GM12878 (cell line): ENCODE measurements around the gene NCAPH2. TPM values are rescaled to one million over a fixed set of nuclear protein-coding genes. Genes with fewer than 3 reads are reported as not detected.
A peak's percentile ranks its signal among the peaks of the same experiment; 100 is the strongest.

Experiments used
- ATAC-seq: fragments of 200-7000 bp; cut with Tn5 transposase; 3 replicates; pipeline ENCODE4 v1.9.1; 2020; ENCODE audit warnings: mild to moderate bottlenecking, moderate library complexity
- BruUV-seq: library from RNA; stranded (reverse); fragments of 400-500 nt; replicated peaks from 2 replicates; lab custom pipeline; 2021; lab: Mats Ljungman, UMichigan
- CTCF ChIA-PET: fragments of 300-600 bp; sonication (Branson Sonifier 250); formaldehyde crosslinking; extraction: SDS; loops from one replicate; lab custom pipeline; 2021; ENCODE audit warnings: inconsistent platforms; lab: Yijun Ruan, JAX
- POLR2A ChIA-PET: fragments of 350-600 bp; formaldehyde crosslinking; extraction: SDS; loops from one replicate; lab custom pipeline; 2021; ENCODE audit warnings: inconsistent platforms; lab: Charles Lee
- RAD21 ChIA-PET: fragments of 300-600 bp; sonication (Branson Sonifier 250); formaldehyde crosslinking; loops from one replicate; lab custom pipeline; 2023; ENCODE audit warnings: antibody characterized with exemption; ENCODE audit not compliant: unreplicated experiment; lab: Charles Lee
- SMC1A ChIA-PET: fragments of 300-600 bp; sonication (Branson Sonifier 250); formaldehyde crosslinking; loops from one replicate; lab custom pipeline; 2023; ENCODE audit not compliant: unreplicated experiment, uncharacterized antibody; lab: Charles Lee
- DNase-seq: peaks from one replicate; pipeline ENCODE4 v3.0.0-alpha.2; 2011; ENCODE audit warnings: low read depth, low spot score
- FAIRE-seq: peaks from 3 replicates; lab custom pipeline; 2011; peaks lifted over from hg19 to GRCh38; lab: Jason Lieb, UNC
- H2AFZ ChIP-seq: 2 replicates; pipeline ENCODE4 v1.6.0; 2011; ENCODE audit warnings: low read depth, low read length, control low read depth; ENCODE audit not compliant: control insufficient read depth
- H3K27ac ChIP-seq: 2 replicates; pipeline ENCODE4 v1.5.1; 2011; ENCODE audit warnings: control low read depth; ENCODE audit not compliant: control insufficient read depth, insufficient read depth
- H3K27me3 ChIP-seq, 2 experiments: replicated peaks in 1 of 2; 2 replicates each; pipeline versions ENCODE4 v1.6.0 to v1.6.1; 2011; ENCODE audit warnings: low read length in 1 of 2; ENCODE audit not compliant: control insufficient read depth in 2 of 2, insufficient read depth in 2 of 2
- H3K36me3 ChIP-seq, 2 experiments: 2 replicates each; pipeline ENCODE4 v1.5.1; 2011; ENCODE audit warnings: low read length in 1 of 2; ENCODE audit not compliant: control insufficient read depth in 2 of 2, insufficient read depth in 2 of 2
- H3K4me1 ChIP-seq: 2 replicates; pipeline ENCODE4 v1.6.1; 2011; ENCODE audit warnings: mild to moderate bottlenecking, low read length, moderate library complexity, mixed read lengths; ENCODE audit not compliant: control insufficient read depth, insufficient read depth
- H3K4me2 ChIP-seq: 2 replicates; pipeline ENCODE4 v1.6.0; 2011; ENCODE audit warnings: control low read depth; ENCODE audit not compliant: control insufficient read depth, insufficient read depth
- H3K4me3 ChIP-seq: fragments of 200-600 bp; sonication (generic); 2 replicates; pipeline ENCODE4 v1.5.1; 2016
- H3K79me2 ChIP-seq: 2 replicates; pipeline ENCODE4 v1.6.0; 2011; ENCODE audit warnings: low read length; ENCODE audit not compliant: control insufficient read depth, insufficient read depth
- H3K9ac ChIP-seq: 2 replicates; pipeline ENCODE4 v1.8.0; 2011; ENCODE audit warnings: low read length, control low read depth, mixed read lengths; ENCODE audit not compliant: control insufficient read depth, insufficient read depth
- H3K9me3 ChIP-seq: replicated peaks from 3 replicates; pipeline ENCODE4 v1.5.1; 2011; ENCODE audit warnings: mild to moderate bottlenecking, low read length; ENCODE audit not compliant: control insufficient read depth, insufficient read depth
- H4K20me1 ChIP-seq: 2 replicates; pipeline ENCODE4 v1.6.0; 2011; ENCODE audit not compliant: control insufficient read depth, insufficient read depth
- ATF3 ChIP-seq: IDR thresholded peaks from 2 replicates; pipeline ENCODE4 v1.6.1; 2011; ENCODE audit warnings: low read depth, mild to moderate bottlenecking, low read length, moderate library complexity, borderline replicate concordance; ENCODE audit errors: extremely low read depth
- BHLHE40 ChIP-seq, 2 experiments: fragments of 450-650 bp in 1 of 2; IDR thresholded peaks; 2 replicates each; pipeline ENCODE4 v1.6.1; 2011 to 2017; ENCODE audit warnings: low read depth in 2 of 2, borderline replicate concordance in 1 of 2, improper control_type of control experiment in 1 of 2, low read length in 1 of 2, mild to moderate bottlenecking in 1 of 2
- EGR1 ChIP-seq, 2 experiments: IDR thresholded peaks; 1 replicate in 1 of 2; 2 replicates in 1 of 2; pipeline ENCODE4 v1.6.1; 2011 to 2012; ENCODE audit warnings: low read depth in 2 of 2, low read length in 2 of 2, borderline replicate concordance in 1 of 2, mild to moderate bottlenecking in 1 of 2, moderate library complexity in 1 of 2
- ESRRA ChIP-seq: IDR thresholded peaks from 2 replicates; pipeline ENCODE4 v1.6.1; 2012; ENCODE audit warnings: mild to moderate bottlenecking, low read length, improper control_type of control experiment
- EZH2 ChIP-seq: IDR thresholded peaks from 2 replicates; pipeline ENCODE4 v1.6.1; 2012; ENCODE audit warnings: low read depth, mild to moderate bottlenecking, control low read depth, inconsistent platforms, low read length, borderline replicate concordance; ENCODE audit not compliant: control insufficient read depth
- GABPA ChIP-seq: IDR thresholded peaks from 2 replicates; pipeline ENCODE4 v1.6.1; 2014; ENCODE audit warnings: antibody characterized with exemption, low read depth, mild to moderate bottlenecking, inconsistent platforms
- PAX5 ChIP-seq: IDR thresholded peaks from 2 replicates; pipeline ENCODE4 v1.6.1; 2011; ENCODE audit warnings: low read depth, low read length, borderline replicate concordance
- SPI1 ChIP-seq: IDR thresholded peaks from 2 replicates; pipeline ENCODE4 v1.6.1; 2011; ENCODE audit warnings: low read depth, mild to moderate bottlenecking, low read length, moderate library complexity, borderline replicate concordance; ENCODE audit not compliant: insufficient read depth
- SUZ12 ChIP-seq: fragments of 200-600 bp; sonication (generic); IDR thresholded peaks from one replicate; pipeline ENCODE4 v1.6.1; 2018; ENCODE audit warnings: antibody characterized with exemption, mild to moderate bottlenecking; ENCODE audit not compliant: unreplicated experiment
- YBX1 ChIP-seq: fragments of 450-650 bp; IDR thresholded peaks from 2 replicates; pipeline ENCODE4 v1.6.1; 2016; ENCODE audit warnings: antibody characterized with exemption
- ZZZ3 ChIP-seq: IDR thresholded peaks from 2 replicates; pipeline ENCODE4 v1.6.1; 2011; ENCODE audit warnings: low read depth; ENCODE audit not compliant: control insufficient read depth, insufficient read length
- WGBS: methylation state at CpG from one replicate; pipeline ENCODE4 v1.1.6; 2016; ENCODE audit warnings: low lambda C conversion rate; ENCODE audit not compliant: insufficient replicate concordance, insufficient coverage; ENCODE audit errors: missing lambda C conversion rate; 5-methylcytosine and 5-hydroxymethylcytosine counted together
- in situ Hi-C: fragments of 300-500 bp; cut with MboI; formaldehyde crosslinking; loops from 9 replicates; pipeline ENCODE4 v1.14.3; 2018; ENCODE audit warnings: mixed read lengths
- intact Hi-C: fragments of 100-400 bp; cut with micrococcal nuclease; formaldehyde crosslinking; loops from one replicate; pipeline ENCODE4 v1.14.2; 2022; ENCODE audit not compliant: unreplicated experiment
- polyA plus RNA-seq, 11 experiments: library from polyadenylated mRNA; depleted of rRNA in 4 of 11; unstranded in 6 of 11; stranded (reverse) in 5 of 11; fragments of >200 nt; fragmentation: Nextera tagmentation in 4 of 11; fragmentation: Illumina TruSeq in 1 of 11; extraction: Ambion mirVana in 4 of 11; extraction: Trizol in 1 of 11; gene quantifications; 1 replicate in 1 of 11; 2 replicates in 10 of 11; pipeline versions ENCODE4 v1.2.1 to v1.2.3, GENCODE V29; 2011 to 2016; ENCODE audit warnings: inconsistent platforms in 2 of 11, missing spikeins in 2 of 11, low read depth in 1 of 11
- total RNA-seq, 4 experiments: library from RNA; depleted of rRNA in 3 of 4; stranded (reverse); fragments of >200 nt in 3 of 4; fragmentation: Illumina TruSeq in 1 of 4; extraction: Trizol in 1 of 4; gene quantifications; 2 replicates each; pipeline versions ENCODE4 v1.2.1 to v1.2.3, GENCODE V29; 2013 to 2021
- TF ChIP-seq, protein P1 (sequence below): IDR thresholded peaks from 2 replicates; pipeline ENCODE4 v1.6.1; 2012; ENCODE audit warnings: mild to moderate bottlenecking, low read depth, low read length

Gene NCAPH2
- total and polyA plus RNA-seq, 10 of the 15 experiments (the other 5 are each of a cell fraction or from before 2014, with no cell fraction given): 5.0 to 110 (median 59.9) TPM

DNA sequence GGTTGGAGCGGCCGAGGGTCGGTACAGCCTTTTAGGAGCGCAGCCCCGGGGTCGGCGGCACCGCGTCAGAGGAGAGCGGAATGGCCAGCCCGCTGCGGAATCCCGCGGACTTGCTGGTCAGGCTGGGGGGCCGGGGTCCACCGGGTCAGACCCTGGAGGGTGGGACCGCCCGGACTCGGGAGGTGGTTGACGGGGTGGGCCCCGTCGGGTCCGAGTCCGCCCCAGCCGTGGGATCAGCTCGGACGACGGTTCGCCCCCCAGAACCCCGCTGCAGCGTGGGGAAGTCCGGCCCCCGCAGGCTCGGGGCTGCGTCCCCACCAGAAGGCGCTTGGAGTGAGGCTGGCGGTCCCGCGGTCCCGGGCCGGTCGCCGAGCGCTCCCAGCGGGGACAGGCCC, 27.0 kb upstream of the NCAPH2 start:
- Histone ChIP-seq H3K27me3 (peaks cover 0 to 3% of the 10 kb centered on the region in 2 experiments; a peak in 2 of 4 replicates), H3K36me3 (no peaks in the 10 kb centered on the region)
- ChIA-PET POLR2A (interaction anchor here (1.9 kb wide), 1 partner anchor 12 kb away, joined by 7 read pairs; no protein-coding TSS in a partner anchor), CTCF (no interaction called here)
- BruUV-seq: no TSS peak
- FAIRE-seq: no peak
- WGBS: 14% methylated on average over 39 of the region's 45 CpGs
- TF ChIP-seq ZZZ3 (no peak), SUZ12 (peak; percentile 24)
- TF ChIP-seq, all 136 proteins: peak for 1
- DNase-seq (no peak), ATAC-seq (no peak)
- Histone ChIP-seq H3K9ac (no peak overlapping the region), H3K4me2 (peak overlapping the region; percentile 59; the same call in 1 of the 2 replicates), H3K27ac (no peak overlapping the region), H2AFZ (peak overlapping the region; percentile 65), H3K4me1 (no peaks in the 10 kb centered on the region), H3K9me3 (no peaks in the 10 kb centered on the region), H3K4me3 (peak overlapping the region; percentile 55; the same call in 1 of the 2 replicates), H3K79me2 (no peaks in the 10 kb centered on the region), H4K20me1 (no peaks in the 10 kb centered on the region)
- RAD21 ChIA-PET: no interaction called here
- in situ Hi-C loops (no loop called here), intact Hi-C loops (no loop called here)
- SMC1A ChIA-PET: no interaction called here

DNA sequence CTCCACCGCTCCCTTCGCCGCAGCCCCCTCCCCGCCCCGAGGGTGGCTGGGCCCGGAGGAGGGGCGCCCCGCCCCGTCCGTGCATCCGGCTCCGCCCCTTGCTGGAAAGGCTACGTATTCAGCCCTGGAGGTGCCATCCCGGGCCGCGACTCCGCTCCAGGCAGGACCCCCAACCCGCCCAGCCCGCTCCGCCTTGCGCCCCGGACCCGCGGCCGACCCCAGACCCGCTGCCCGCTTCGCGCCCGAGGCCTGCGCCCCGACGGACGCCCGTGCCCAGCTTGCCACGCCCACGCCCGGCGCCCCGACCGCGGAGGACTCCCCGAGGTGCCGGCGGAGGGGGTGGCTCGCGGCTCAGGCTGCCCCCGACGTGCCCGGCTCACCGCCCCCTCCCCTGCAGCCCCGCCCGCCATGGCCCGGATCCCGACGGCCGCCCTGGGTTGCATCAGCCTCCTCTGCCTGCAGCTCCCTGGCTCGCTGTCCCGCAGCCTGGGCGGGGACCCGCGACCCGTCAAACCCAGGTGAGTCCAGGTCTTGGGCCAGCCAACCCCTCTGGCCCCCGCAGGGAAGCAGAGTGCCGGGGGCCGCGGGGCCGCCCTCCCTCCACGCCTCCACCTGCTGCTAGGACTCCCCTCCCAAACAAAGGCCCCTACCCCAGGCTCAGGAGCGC, 26.5 kb upstream of the NCAPH2 start, which contains the start of gene ADM2:
ADM2 (plus strand) TSS at position 104 of the 667 bp plus-strand sequence; CDS start at position 409, 305 bp downstream.
- Histone ChIP-seq H3K9ac (no peak within 1 kb of the TSS), H3K4me3 (peak within 1 kb of the TSS; percentile 55), H3K36me3 (no peaks in the 10 kb centered on the region), H3K9me3 (no peaks in the 10 kb centered on the region), H4K20me1 (no peaks in the 10 kb centered on the region), H3K27me3 (peaks cover 0 to 3% of the 10 kb centered on the region in 2 experiments; a peak in 2 of 4 replicates), H3K4me1 (no peaks in the 10 kb centered on the region), H2AFZ (peak within 1 kb of the TSS; percentile 65), H3K4me2 (peak within 1 kb of the TSS; percentile 59), H3K27ac (no peak within 1 kb of the TSS), H3K79me2 (no peaks in the 10 kb centered on the region)
- RAD21 ChIA-PET: no interaction called here
- SMC1A ChIA-PET: no interaction called here
- intact Hi-C loops: no loop called here
- POLR2A ChIA-PET: no interaction called here
- no TSS peak for BruUV-seq
- in situ Hi-C loops: no loop called here
- ATAC-seq: peak; percentile 59
- 6% methylated on average over 45 of the region's 70 CpGs for WGBS
- FAIRE-seq: no peak
- CTCF ChIA-PET: no interaction called here
- no peak for DNase-seq
- peak in 1 of 2 experiments; percentile 50; a peak in 1 of 4 replicates for TF ChIP-seq BHLHE40 (IDR thresholded peaks at IDR 0.05; ENCODE audit: borderline replicate concordance in 1 of 2, low read depth in 2 of 2, low read length in 1 of 2)
- TF ChIP-seq YBX1: no peak
- no peak for TF ChIP-seq ESRRA
- TF ChIP-seq SPI1: no peak
- TF ChIP-seq ATF3: no peak
- TF ChIP-seq PAX5: no peak
- TF ChIP-seq GABPA: no peak
- TF ChIP-seq EZH2: no peak
- peak in 1 of 2 experiments; percentile 59; a peak in 1 of 3 replicates for TF ChIP-seq EGR1 (IDR thresholded peaks at IDR 0.05; ENCODE audit: borderline replicate concordance in 1 of 2, low read depth in 2 of 2, low read length in 2 of 2)
- TF ChIP-seq, protein P1, sequence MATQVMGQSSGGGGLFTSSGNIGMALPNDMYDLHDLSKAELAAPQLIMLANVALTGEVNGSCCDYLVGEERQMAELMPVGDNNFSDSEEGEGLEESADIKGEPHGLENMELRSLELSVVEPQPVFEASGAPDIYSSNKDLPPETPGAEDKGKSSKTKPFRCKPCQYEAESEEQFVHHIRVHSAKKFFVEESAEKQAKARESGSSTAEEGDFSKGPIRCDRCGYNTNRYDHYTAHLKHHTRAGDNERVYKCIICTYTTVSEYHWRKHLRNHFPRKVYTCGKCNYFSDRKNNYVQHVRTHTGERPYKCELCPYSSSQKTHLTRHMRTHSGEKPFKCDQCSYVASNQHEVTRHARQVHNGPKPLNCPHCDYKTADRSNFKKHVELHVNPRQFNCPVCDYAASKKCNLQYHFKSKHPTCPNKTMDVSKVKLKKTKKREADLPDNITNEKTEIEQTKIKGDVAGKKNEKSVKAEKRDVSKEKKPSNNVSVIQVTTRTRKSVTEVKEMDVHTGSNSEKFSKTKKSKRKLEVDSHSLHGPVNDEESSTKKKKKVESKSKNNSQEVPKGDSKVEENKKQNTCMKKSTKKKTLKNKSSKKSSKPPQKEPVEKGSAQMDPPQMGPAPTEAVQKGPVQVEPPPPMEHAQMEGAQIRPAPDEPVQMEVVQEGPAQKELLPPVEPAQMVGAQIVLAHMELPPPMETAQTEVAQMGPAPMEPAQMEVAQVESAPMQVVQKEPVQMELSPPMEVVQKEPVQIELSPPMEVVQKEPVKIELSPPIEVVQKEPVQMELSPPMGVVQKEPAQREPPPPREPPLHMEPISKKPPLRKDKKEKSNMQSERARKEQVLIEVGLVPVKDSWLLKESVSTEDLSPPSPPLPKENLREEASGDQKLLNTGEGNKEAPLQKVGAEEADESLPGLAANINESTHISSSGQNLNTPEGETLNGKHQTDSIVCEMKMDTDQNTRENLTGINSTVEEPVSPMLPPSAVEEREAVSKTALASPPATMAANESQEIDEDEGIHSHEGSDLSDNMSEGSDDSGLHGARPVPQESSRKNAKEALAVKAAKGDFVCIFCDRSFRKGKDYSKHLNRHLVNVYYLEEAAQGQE: no peak
